ENCODE measurements around the gene TRABD2B. TPM values are rescaled to one million over a fixed set of nuclear protein-coding genes. Genes with fewer than 3 reads are reported as not detected.

TRABD2B gene
- total RNA-seq, 1 experiment from 2014 or later, result 10.3 TPM

- TF ChIP-seq FOXK1 (CRISPR knock-in tag; IDR thresholded peaks at IDR 0.05) (no peak), ZNF232 (CRISPR knock-in tag; IDR thresholded peaks at IDR 0.05) (no peak), SP1 (CRISPR knock-in tag; conservative IDR thresholded peaks at IDR 0.05) (no peak), MXD4 (CRISPR knock-in tag; IDR thresholded peaks at IDR 0.05; ENCODE audit: borderline replicate concordance) (no peak)
Measured at GRCh38 chr1:47911424-47911823, 85.8 kb downstream of the TRABD2B start (continued).

GRCh38 chr1:47908258-47908657 lies 88.9 kb downstream of the TRABD2B start:
- no peak for TF ChIP-seq NFYB (CRISPR knock-in tag; conservative IDR thresholded peaks at IDR 0.05; ENCODE audit: low read depth)
- TF ChIP-seq TEAD4 (CRISPR knock-in tag; IDR thresholded peaks at IDR 0.05), result no peak
- no peak for TF ChIP-seq TEAD1 (CRISPR knock-in tag; IDR thresholded peaks at IDR 0.05)
- no peak for TF ChIP-seq NR2C2 (CRISPR knock-in tag; IDR thresholded peaks at IDR 0.05)
- TF ChIP-seq ZNF423 (CRISPR knock-in tag; IDR thresholded peaks at IDR 0.05), result no peak
- no peak for TF ChIP-seq ATF1 (CRISPR knock-in tag; IDR thresholded peaks at IDR 0.05)
- no peak for TF ChIP-seq TP53 (CRISPR knock-in tag; IDR thresholded peaks at IDR 0.05)
- TF ChIP-seq SP1 (CRISPR knock-in tag; conservative IDR thresholded peaks at IDR 0.05), result no peak
- TF ChIP-seq IRF2 (CRISPR knock-in tag; IDR thresholded peaks at IDR 0.05; ENCODE audit: borderline replicate concordance, low read depth), result no peak
- no peak for TF ChIP-seq HMGA2 (CRISPR knock-in tag; IDR thresholded peaks at IDR 0.05)
- no peak for TF ChIP-seq MLX (CRISPR knock-in tag; IDR thresholded peaks at IDR 0.05)
- TF ChIP-seq GRHL2 (CRISPR knock-in tag; IDR thresholded peaks at IDR 0.05; ENCODE audit: insufficient replicate concordance, severe bottlenecking), result no peak
- TF ChIP-seq TCF7 (CRISPR knock-in tag; IDR thresholded peaks at IDR 0.05; ENCODE audit: low read depth), result no peak
- TF ChIP-seq ZNF138 (CRISPR knock-in tag; conservative IDR thresholded peaks at IDR 0.05), result no peak
- no peak for TF ChIP-seq CREB1 (CRISPR knock-in tag; IDR thresholded peaks at IDR 0.05)
- no peak for TF ChIP-seq ZNF317 (CRISPR knock-in tag; IDR thresholded peaks at IDR 0.05; ENCODE audit: borderline replicate concordance, low read depth)
- TF ChIP-seq PREB (CRISPR knock-in tag; IDR thresholded peaks at IDR 0.05; ENCODE audit: borderline replicate concordance), result no peak
- TF ChIP-seq, protein P1, sequence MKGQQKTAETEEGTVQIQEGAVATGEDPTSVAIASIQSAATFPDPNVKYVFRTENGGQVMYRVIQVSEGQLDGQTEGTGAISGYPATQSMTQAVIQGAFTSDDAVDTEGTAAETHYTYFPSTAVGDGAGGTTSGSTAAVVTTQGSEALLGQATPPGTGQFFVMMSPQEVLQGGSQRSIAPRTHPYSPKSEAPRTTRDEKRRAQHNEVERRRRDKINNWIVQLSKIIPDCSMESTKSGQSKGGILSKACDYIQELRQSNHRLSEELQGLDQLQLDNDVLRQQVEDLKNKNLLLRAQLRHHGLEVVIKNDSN (CRISPR knock-in tag; IDR thresholded peaks at IDR 0.05), result no peak
- no peak for TF ChIP-seq CTCF (IDR thresholded peaks at IDR 0.05)
- POLR2A ChIA-PET, result no interaction called here
- CTCF ChIA-PET, result interaction anchor here (0.7 kb wide), 1 partner anchor 153 kb away, joined by 3 read pairs; no protein-coding TSS in a partner anchor
- Mint-ChIP-seq H3K4me1 (peaks cover 26% of the 10 kb centered on the region), H3K9me3 (no peaks in the 10 kb centered on the region), H3K4me3 (no peak overlapping the region), H3K27me3 (ENCODE audit: low read depth) (peaks cover 3% of the 10 kb centered on the region; the same call in 1 of the 2 replicates), H3K27ac (no peak overlapping the region), H3K36me3 (no peaks in the 10 kb centered on the region)
- DNase-seq (ENCODE audit: low spot score), result no peak
- no peak for ATAC-seq

DNA sequence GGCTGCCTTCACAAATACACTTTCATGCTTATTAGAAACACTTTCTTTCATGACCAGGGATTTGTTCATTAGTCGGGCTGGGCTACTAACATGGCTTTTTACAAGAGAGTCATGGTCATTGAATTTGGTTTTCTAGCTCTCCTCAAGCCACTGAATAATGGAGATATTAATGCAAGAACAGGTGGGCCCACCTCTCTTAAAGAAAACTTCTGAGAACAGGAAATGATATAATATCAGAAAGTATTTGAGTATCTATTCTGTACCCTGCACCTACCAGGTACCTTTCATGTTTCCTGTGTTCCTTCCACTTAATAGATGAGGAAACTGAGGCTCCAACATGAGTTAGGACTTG lies 90.0 kb downstream of the TRABD2B start:
- ATAC-seq (no peak), DNase-seq (ENCODE audit: low spot score) (no peak)
- Mint-ChIP-seq H3K27me3 (ENCODE audit: low read depth) (peaks cover 3% of the 10 kb centered on the region; the same call in 1 of the 2 replicates), H3K36me3 (no peaks in the 10 kb centered on the region), H3K4me3 (no peak overlapping the region), H3K4me1 (peaks cover 23% of the 10 kb centered on the region), H3K9me3 (no peaks in the 10 kb centered on the region), H3K27ac (no peak overlapping the region)
- ChIA-PET CTCF (no interaction called here), POLR2A (no interaction called here)
- TF ChIP-seq, protein P2, sequence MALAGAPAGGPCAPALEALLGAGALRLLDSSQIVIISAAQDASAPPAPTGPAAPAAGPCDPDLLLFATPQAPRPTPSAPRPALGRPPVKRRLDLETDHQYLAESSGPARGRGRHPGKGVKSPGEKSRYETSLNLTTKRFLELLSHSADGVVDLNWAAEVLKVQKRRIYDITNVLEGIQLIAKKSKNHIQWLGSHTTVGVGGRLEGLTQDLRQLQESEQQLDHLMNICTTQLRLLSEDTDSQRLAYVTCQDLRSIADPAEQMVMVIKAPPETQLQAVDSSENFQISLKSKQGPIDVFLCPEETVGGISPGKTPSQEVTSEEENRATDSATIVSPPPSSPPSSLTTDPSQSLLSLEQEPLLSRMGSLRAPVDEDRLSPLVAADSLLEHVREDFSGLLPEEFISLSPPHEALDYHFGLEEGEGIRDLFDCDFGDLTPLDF (CRISPR knock-in tag; IDR thresholded peaks at IDR 0.05), result no peak
- TF ChIP-seq ATF1 (CRISPR knock-in tag; IDR thresholded peaks at IDR 0.05), result no peak
- TF ChIP-seq GRHL2 (CRISPR knock-in tag; IDR thresholded peaks at IDR 0.05; ENCODE audit: insufficient replicate concordance, severe bottlenecking), result no peak
- TF ChIP-seq, protein P3, sequence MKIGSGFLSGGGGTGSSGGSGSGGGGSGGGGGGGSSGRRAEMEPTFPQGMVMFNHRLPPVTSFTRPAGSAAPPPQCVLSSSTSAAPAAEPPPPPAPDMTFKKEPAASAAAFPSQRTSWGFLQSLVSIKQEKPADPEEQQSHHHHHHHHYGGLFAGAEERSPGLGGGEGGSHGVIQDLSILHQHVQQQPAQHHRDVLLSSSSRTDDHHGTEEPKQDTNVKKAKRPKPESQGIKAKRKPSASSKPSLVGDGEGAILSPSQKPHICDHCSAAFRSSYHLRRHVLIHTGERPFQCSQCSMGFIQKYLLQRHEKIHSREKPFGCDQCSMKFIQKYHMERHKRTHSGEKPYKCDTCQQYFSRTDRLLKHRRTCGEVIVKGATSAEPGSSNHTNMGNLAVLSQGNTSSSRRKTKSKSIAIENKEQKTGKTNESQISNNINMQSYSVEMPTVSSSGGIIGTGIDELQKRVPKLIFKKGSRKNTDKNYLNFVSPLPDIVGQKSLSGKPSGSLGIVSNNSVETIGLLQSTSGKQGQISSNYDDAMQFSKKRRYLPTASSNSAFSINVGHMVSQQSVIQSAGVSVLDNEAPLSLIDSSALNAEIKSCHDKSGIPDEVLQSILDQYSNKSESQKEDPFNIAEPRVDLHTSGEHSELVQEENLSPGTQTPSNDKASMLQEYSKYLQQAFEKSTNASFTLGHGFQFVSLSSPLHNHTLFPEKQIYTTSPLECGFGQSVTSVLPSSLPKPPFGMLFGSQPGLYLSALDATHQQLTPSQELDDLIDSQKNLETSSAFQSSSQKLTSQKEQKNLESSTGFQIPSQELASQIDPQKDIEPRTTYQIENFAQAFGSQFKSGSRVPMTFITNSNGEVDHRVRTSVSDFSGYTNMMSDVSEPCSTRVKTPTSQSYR (CRISPR knock-in tag; IDR thresholded peaks at IDR 0.05), result no peak
- TF ChIP-seq ZBTB21 (CRISPR knock-in tag; IDR thresholded peaks at IDR 0.05; ENCODE audit: borderline replicate concordance), result no peak
- no peak for TF ChIP-seq ESRRA (CRISPR knock-in tag; IDR thresholded peaks at IDR 0.05; ENCODE audit: borderline replicate concordance)
- TF ChIP-seq ZNF396 (CRISPR knock-in tag; IDR thresholded peaks at IDR 0.05; ENCODE audit: borderline replicate concordance), result no peak
- no peak for TF ChIP-seq NFE2L1 (CRISPR knock-in tag; IDR thresholded peaks at IDR 0.05)
- no peak for TF ChIP-seq MYBL2 (CRISPR knock-in tag; IDR thresholded peaks at IDR 0.05)

Measured in WTC11 (cell line).